ENCODE data around the gene HOXA9. TPM values are rescaled to one million over a fixed set of nuclear protein-coding genes. Genes with fewer than 3 reads are reported as not detected.

HOXA9 gene
- total and polyA plus RNA-seq, 10 of the 15 experiments (the other 5 are each of a cell fraction or from before 2014, with no cell fraction given) = not detected

DNA sequence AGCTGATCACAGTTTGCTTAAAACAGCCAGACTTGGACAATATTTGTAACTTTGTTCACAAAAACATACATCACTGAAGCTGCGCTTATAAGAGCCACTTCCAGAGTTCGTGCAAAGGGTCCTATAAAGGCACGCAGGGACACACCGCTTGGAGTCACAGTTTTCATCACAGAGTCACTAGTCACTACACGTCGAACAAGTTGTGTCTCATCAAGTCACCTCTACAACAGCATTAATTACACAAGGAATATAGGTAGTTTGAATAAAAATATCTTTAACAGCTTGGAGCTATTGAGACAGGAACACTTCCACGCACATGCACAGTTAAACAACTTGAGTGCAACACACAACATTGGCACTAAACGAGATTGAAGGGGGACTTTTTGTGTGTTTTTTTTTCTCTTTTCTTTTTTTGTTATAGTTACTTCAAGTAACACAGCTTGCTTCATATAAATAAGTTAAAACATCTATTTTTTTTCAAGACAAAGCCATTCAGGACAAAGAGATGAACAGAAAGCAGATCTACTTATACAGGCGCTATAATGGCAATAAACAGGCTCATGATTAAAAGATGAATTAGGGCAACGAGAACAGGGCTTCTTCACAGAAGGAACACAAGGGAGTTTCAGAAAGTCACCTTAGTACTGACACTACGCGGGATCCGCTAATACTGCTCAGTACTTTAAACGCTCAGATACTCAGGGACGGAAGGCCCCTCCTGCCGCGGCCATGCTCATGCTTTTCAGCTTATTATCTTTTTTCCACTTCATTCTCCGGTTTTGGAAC is 24.0 kb downstream of the HOXA9 start (continued):
- TF ChIP-seq SIN3A (IDR thresholded peaks at IDR 0.05; ENCODE audit: low read depth, low read length) = no peak
- TF ChIP-seq GABPA (IDR thresholded peaks at IDR 0.05; ENCODE audit: low read depth) = no peak
- no peak for TF ChIP-seq RB1 (IDR thresholded peaks at IDR 0.05; ENCODE audit: borderline replicate concordance)
- TF ChIP-seq, protein P1, sequence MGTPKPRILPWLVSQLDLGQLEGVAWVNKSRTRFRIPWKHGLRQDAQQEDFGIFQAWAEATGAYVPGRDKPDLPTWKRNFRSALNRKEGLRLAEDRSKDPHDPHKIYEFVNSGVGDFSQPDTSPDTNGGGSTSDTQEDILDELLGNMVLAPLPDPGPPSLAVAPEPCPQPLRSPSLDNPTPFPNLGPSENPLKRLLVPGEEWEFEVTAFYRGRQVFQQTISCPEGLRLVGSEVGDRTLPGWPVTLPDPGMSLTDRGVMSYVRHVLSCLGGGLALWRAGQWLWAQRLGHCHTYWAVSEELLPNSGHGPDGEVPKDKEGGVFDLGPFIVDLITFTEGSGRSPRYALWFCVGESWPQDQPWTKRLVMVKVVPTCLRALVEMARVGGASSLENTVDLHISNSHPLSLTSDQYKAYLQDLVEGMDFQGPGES (IDR thresholded peaks at IDR 0.05) = no peak
- TF ChIP-seq, protein P2, sequence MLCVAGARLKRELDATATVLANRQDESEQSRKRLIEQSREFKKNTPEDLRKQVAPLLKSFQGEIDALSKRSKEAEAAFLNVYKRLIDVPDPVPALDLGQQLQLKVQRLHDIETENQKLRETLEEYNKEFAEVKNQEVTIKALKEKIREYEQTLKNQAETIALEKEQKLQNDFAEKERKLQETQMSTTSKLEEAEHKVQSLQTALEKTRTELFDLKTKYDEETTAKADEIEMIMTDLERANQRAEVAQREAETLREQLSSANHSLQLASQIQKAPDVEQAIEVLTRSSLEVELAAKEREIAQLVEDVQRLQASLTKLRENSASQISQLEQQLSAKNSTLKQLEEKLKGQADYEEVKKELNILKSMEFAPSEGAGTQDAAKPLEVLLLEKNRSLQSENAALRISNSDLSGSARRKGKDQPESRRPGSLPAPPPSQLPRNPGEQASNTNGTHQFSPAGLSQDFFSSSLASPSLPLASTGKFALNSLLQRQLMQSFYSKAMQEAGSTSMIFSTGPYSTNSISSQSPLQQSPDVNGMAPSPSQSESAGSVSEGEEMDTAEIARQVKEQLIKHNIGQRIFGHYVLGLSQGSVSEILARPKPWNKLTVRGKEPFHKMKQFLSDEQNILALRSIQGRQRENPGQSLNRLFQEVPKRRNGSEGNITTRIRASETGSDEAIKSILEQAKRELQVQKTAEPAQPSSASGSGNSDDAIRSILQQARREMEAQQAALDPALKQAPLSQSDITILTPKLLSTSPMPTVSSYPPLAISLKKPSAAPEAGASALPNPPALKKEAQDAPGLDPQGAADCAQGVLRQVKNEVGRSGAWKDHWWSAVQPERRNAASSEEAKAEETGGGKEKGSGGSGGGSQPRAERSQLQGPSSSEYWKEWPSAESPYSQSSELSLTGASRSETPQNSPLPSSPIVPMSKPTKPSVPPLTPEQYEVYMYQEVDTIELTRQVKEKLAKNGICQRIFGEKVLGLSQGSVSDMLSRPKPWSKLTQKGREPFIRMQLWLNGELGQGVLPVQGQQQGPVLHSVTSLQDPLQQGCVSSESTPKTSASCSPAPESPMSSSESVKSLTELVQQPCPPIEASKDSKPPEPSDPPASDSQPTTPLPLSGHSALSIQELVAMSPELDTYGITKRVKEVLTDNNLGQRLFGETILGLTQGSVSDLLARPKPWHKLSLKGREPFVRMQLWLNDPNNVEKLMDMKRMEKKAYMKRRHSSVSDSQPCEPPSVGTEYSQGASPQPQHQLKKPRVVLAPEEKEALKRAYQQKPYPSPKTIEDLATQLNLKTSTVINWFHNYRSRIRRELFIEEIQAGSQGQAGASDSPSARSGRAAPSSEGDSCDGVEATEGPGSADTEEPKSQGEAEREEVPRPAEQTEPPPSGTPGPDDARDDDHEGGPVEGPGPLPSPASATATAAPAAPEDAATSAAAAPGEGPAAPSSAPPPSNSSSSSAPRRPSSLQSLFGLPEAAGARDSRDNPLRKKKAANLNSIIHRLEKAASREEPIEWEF (IDR thresholded peaks at IDR 0.05; ENCODE audit: insufficient replicate concordance, low read depth, low read length) = no peak

Data from GM12878 (cell line).